Measurements from ENCODE around the gene KITLG. TPM values are rescaled to one million over a fixed set of nuclear protein-coding genes. Genes with fewer than 3 reads are reported as not detected.

The KITLG gene
- total RNA-seq, 1 donor from 2014 or later = 32.1 TPM

DNA sequence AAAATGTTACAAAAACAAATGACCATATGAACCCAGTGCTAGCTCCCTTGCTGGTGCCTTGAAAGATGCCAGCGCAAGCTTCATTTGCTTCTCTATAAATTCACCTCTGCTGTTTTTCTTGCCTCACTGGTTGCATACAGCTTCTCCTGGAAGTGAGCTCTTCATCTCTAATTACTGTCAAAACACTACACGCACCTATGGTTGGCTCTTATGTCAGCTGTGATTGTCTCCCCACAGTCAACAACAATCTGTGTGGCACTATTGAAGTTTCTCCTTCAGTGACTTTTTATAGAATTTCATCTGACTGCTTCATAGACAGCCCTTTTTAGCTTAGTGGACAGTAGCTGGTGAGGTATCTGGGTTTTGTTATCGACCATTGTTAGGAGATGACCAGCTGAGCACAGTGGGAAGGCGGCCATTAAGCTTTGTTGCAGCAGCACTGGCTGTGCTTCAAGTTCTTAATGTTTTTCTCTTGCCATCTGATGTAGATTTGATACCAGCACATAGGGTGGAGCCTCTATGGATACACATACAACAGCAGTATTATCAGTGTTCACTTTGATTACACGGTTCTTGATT, 131.8 kb downstream of the KITLG start:
- intact Hi-C loops (cut with DNase I) = no loop called here
- DNase-seq (ENCODE audit: low spot score) (no peak), ATAC-seq (no peak)

DNA sequence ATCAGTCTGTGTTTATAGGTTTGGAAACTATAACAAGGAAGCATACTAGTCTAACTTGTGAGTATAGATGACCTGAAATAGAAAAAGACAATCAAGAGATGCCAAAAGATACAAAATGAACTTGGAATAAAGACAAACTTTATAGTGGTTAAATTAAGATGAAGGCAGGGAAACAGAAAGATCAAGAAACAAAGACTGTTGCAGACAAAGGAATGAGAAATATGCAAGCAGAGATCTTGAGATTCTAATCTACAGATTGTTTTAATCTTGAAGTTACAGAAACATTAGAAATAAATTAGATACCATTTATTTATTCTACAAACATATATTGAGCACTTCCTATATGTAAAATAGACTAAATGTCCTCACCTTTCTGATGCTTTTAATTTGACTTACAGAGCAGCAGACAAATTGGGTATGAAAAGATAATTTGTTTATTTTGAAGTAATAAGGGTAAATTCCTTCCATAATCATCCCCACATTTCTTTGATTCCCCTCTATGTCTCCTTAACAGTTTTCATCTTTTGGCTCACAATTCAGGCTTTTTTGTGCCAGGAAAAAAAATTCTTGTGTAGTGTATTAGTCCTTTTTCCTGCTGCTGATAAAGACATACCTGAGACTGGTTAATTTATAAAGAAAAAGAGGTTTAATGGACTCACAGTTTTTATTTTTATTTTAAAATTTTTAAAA, 134.4 kb downstream of the KITLG start:
- DNase-seq (ENCODE audit: low spot score) = no peak
- no peak for ATAC-seq
- intact Hi-C loops (cut with DNase I) = no loop called here

DNA sequence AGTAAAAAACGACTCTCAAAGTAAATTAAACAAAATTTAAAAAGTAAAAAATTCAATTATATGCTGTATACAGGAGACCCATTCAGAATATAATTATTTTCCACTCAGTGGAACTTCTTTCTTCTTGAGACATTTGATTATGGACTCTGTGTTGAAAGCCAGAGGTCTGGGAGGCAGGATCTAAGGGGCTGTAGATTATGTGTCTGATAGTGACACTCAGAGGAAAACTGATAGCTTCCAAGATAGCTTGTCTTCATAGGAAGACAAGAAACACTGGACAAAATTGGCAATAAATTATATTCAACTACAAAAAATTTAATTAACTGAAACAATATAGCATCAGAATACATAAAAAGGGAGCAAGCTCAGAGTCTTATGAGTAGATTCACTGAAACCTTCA, 135.8 kb downstream of the KITLG start:
- ATAC-seq (no peak), DNase-seq (ENCODE audit: low spot score) (no peak)
- intact Hi-C loops (cut with DNase I) = no loop called here

All from sciatic nerve (tissue), 2 donors.